ENCODE measurements around the gene PBX4.

PBX4 gene

GRCh38 chr19:19654441-19654840 is 36.0 kb upstream of the PBX4 start:
- no peak for DNase-seq (ENCODE audit: low read depth in 2 of 2)
- TF ChIP-seq, protein P1, sequence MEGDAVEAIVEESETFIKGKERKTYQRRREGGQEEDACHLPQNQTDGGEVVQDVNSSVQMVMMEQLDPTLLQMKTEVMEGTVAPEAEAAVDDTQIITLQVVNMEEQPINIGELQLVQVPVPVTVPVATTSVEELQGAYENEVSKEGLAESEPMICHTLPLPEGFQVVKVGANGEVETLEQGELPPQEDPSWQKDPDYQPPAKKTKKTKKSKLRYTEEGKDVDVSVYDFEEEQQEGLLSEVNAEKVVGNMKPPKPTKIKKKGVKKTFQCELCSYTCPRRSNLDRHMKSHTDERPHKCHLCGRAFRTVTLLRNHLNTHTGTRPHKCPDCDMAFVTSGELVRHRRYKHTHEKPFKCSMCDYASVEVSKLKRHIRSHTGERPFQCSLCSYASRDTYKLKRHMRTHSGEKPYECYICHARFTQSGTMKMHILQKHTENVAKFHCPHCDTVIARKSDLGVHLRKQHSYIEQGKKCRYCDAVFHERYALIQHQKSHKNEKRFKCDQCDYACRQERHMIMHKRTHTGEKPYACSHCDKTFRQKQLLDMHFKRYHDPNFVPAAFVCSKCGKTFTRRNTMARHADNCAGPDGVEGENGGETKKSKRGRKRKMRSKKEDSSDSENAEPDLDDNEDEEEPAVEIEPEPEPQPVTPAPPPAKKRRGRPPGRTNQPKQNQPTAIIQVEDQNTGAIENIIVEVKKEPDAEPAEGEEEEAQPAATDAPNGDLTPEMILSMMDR (IDR thresholded peaks at IDR 0.05; ENCODE audit: low read depth, low read length) = no peak
- H3K4me3 ChIP-seq (replicated peaks in 1 of 2; ENCODE audit: low read depth in 2 of 2, low read length in 2 of 2) = no peak overlapping the region

DNA sequence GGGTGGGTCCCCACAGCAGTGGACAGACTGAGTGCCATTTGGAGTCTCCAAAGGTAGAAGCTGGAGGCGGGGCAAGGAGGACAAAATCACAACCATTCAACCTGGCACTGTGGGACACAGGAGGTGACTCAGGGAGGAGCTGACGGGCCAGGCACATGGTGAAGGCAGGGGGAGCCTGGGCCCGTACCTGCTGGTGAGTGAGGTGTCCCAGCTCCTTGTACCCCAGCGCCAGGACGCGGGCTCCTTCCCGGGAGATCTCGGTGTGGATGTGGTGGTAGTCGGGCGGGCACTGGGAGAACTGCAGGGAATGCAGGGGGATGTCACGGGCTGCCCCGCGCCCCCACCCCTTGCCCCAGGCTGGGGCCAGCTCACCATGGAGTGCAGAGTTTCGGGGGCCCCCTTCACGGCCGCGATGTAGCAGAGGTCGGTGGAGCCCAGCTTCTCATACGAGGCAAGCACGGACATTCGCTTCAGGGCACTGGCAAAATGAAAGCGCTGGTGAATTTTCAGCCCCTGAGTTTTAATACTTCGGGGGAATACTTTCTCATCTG is 35.2 kb upstream of the PBX4 start:
- TF ChIP-seq, protein P1 (IDR thresholded peaks at IDR 0.05; ENCODE audit: low read depth, low read length) = no peak
- H3K4me3 ChIP-seq (replicated peaks in 1 of 2; ENCODE audit: low read depth in 2 of 2, low read length in 2 of 2) = no peak overlapping the region
- no peak for DNase-seq (ENCODE audit: low read depth in 2 of 2)

GRCh38 chr19:19652482-19653295 is 34.2 kb upstream of the PBX4 start:
- peak; percentile 13 to 34 for DNase-seq (ENCODE audit: low read depth in 2 of 2)
- TF ChIP-seq, protein P1 (IDR thresholded peaks at IDR 0.05; ENCODE audit: low read depth, low read length) = no peak
- H3K4me3 ChIP-seq (replicated peaks in 1 of 2; ENCODE audit: low read depth in 2 of 2, low read length in 2 of 2) = no peak overlapping the region

- TF ChIP-seq, protein P1 (IDR thresholded peaks at IDR 0.05; ENCODE audit: low read depth, low read length) = no peak
- no peak overlapping the region for H3K4me3 ChIP-seq (replicated peaks in 1 of 2; ENCODE audit: low read depth in 2 of 2, low read length in 2 of 2)
- DNase-seq (ENCODE audit: low read depth in 2 of 2) = no peak
Observed at GRCh38 chr19:19651076-19651475, 32.6 kb upstream of the PBX4 start.

DNA sequence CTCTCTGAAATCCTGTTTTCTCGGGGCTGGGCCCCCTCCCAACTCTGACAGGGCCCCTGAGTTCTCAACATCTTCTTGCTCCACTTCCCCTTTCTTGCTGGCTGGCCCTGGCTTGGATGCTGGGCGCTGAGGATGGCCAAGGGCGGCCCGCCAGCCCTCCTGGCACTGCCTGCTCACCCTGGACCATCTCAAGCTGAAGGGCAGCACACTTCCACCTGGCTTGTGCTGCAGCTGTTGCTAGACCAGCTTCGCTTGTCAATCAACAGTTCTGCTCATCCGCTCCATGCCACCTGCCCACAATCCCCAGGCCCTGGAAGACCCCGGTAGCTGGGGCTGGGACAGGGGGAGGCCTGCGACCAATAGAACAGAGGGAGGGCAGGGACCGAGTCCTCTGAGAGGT is 31.8 kb upstream of the PBX4 start:
- TF ChIP-seq, protein P1 (IDR thresholded peaks at IDR 0.05; ENCODE audit: low read depth, low read length) = no peak
- DNase-seq (ENCODE audit: low read depth in 2 of 2) = no peak
- no peak overlapping the region for H3K4me3 ChIP-seq (replicated peaks in 1 of 2; ENCODE audit: low read depth in 2 of 2, low read length in 2 of 2)

GRCh38 chr19:19649580-19649995 is 31.1 kb upstream of the PBX4 start:
- no peak for DNase-seq (ENCODE audit: low read depth in 2 of 2)
- H3K4me3 ChIP-seq (replicated peaks in 1 of 2; ENCODE audit: low read depth in 2 of 2, low read length in 2 of 2) = no peak overlapping the region
- TF ChIP-seq, protein P1 (IDR thresholded peaks at IDR 0.05; ENCODE audit: low read depth, low read length) = no peak
